Duodenal mucosa (tissue), 2 donors: ENCODE results near the gene MUC21.
"Not testable (repeated sequence)": the region's sequence is repeated elsewhere in the genome, so short reads cannot be mapped to it uniquely, and the experiment has no call there.

ENCODE experiments used
- H3K27ac ChIP-seq: one replicate; pipeline ENCODE4 v1.7.0; 2013; ENCODE audit warnings: low read depth, low read length
- H3K27me3 ChIP-seq, 2 donors: one replicate each; pipeline ENCODE4 v1.7.0; 2013; ENCODE audit warnings: low read length in 2 of 2, control low read depth in 1 of 2; ENCODE audit not compliant: insufficient read depth in 2 of 2, control insufficient read depth in 1 of 2
- H3K36me3 ChIP-seq, 2 donors: one replicate each; pipeline ENCODE4 v1.7.0; 2013; ENCODE audit warnings: low read length in 2 of 2, control low read depth in 1 of 2; ENCODE audit not compliant: insufficient read depth in 2 of 2, control insufficient read depth in 1 of 2
- H3K4me1 ChIP-seq, 2 donors: one replicate each; pipeline ENCODE4 v1.7.0; 2013; ENCODE audit warnings: low read length in 2 of 2, control low read depth in 1 of 2; ENCODE audit not compliant: insufficient read depth in 2 of 2, control insufficient read depth in 1 of 2
- H3K4me3 ChIP-seq, 2 donors: one replicate each; pipeline ENCODE4 v1.7.0; 2013; ENCODE audit warnings: low read length in 2 of 2, low read depth in 1 of 2
- H3K9ac ChIP-seq, 2 donors: one replicate each; pipeline ENCODE4 v1.7.0; 2013; ENCODE audit warnings: low read length in 2 of 2, low read depth in 1 of 2
- H3K9me3 ChIP-seq, 2 donors: one replicate each; pipeline ENCODE4 v1.7.0; 2013; ENCODE audit warnings: low read length in 2 of 2, control low read depth in 1 of 2; ENCODE audit not compliant: control insufficient read depth in 1 of 2

MUC21 gene

DNA sequence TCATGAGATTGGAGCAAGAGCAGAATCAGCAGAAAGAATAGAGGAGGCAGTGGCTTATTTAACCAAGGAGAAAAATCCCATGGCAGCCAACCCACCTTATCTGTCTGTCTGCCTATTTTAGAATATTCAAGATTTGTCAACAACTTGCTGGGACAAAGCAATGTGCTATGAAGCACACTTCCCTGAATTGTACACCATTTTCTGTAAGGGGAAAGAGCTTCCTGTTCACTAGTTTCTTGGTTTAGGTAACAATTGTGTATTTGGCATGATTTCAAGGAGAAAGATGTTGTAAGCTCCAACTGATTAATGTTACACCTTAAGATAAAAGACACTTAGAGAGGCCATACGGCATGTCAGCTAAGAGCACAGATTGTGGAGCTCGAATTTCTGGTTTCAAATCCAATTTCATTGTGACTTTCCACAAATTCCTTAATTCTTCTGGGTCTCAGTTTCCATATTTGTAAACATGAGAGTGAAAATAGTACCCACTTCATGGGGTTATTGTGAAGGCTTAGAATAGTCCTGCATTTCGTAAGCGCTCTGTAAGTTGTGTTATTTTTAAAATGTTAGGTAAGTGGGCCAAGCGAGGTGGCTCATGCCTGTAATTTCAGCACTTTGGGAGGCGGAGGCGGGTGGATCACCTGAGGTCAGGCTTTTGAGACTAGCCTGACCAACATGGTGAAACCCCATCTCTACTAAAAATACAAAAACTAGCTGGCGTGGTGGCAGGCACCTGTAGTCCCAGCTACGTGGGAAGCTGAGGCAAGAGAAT lies 21.9 kb downstream of the MUC21 start:
- Histone ChIP-seq H3K27me3 (peaks cover 0 to 5% of the 10 kb centered on the region in 2 donors), H3K4me3 (no peak overlapping the region), H3K27ac (no peak overlapping the region), H3K36me3 (no peaks in the 10 kb centered on the region), H3K4me1 (no peaks in the 10 kb centered on the region), H3K9me3 (no peaks in the 10 kb centered on the region), H3K9ac (no peak overlapping the region)

DNA sequence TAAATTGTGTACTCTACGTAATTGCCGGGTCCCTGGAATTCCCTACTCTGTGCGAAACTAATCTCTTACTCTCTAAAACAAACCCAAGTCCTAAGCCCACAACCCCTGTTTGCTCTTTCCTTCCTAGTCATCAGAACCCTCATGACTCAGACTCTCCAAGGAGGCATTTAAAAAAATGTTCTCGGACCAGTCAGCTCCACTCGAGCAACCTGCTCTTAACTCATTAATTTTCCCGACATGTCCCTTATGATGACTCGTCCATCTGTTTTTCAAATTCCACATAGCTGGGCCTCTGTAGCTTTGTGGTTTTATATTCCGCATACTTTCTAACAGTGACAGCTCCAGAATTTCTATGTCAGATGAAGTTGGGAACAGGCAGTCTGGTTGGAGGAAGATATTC lies 24.2 kb downstream of the MUC21 start:
- no peaks in the 10 kb centered on the region for H3K9me3 ChIP-seq
- no peaks in the 10 kb centered on the region for H3K4me1 ChIP-seq
- no peak overlapping the region for H3K9ac ChIP-seq
- no peak overlapping the region for H3K27ac ChIP-seq
- H3K4me3 ChIP-seq: no peak overlapping the region
- peaks cover 0 to 5% of the 10 kb centered on the region in 2 donors for H3K27me3 ChIP-seq
- no peaks in the 10 kb centered on the region for H3K36me3 ChIP-seq

DNA sequence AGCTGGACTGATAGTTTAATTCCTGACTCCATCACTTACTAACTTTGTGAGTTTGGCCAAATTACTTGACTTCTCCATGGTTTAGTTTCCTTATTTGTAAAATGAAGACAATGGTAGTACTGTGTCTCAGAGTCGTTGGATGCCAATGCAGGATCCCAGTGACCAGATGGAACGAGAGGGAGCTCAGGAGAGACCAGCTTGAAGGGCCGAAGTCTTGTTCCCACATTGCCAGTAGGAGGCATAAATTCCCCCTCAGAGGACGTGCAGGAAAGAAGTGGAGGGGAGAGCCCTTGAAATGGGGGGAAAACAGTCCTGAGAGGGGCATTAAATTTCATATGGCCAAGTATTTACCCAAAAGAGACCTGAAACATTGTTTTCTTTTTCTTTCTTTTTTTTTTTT lies 24.6 kb downstream of the MUC21 start:
- Histone ChIP-seq H3K4me1 (no peaks in the 10 kb centered on the region), H3K9ac (no peak overlapping the region), H3K36me3 (no peaks in the 10 kb centered on the region), H3K4me3 (no peak overlapping the region), H3K27me3 (peaks cover 0 to 5% of the 10 kb centered on the region in 2 donors), H3K9me3 (no peaks in the 10 kb centered on the region), H3K27ac (no peak overlapping the region)

- H3K9ac ChIP-seq: no peak overlapping the region
- no peak overlapping the region for H3K4me3 ChIP-seq
- no peaks in the 10 kb centered on the region for H3K4me1 ChIP-seq
- H3K9me3 ChIP-seq: no peaks in the 10 kb centered on the region
- no peaks in the 10 kb centered on the region for H3K36me3 ChIP-seq
- H3K27me3 ChIP-seq: peaks cover 0 to 5% of the 10 kb centered on the region in 2 donors
- no peak overlapping the region for H3K27ac ChIP-seq
Measured at GRCh38 chr6:31009731-31010130, 26.2 kb downstream of the MUC21 start.

- H3K4me1 ChIP-seq: no peaks in the 10 kb centered on the region
- no peaks in the 10 kb centered on the region for H3K36me3 ChIP-seq
- H3K27me3 ChIP-seq: peaks cover 0 to 5% of the 10 kb centered on the region in 2 donors
- no peak within 1 kb of the TSS for H3K27ac ChIP-seq
- H3K4me3 ChIP-seq: no peak within 1 kb of the TSS
- peaks cover 0 to 1% of the 10 kb centered on the region in 2 donors for H3K9me3 ChIP-seq
- no peak within 1 kb of the TSS for H3K9ac ChIP-seq
Measured at GRCh38 chr6:31010393-31011060, 27.0 kb downstream of the MUC21 start, which contains the start of gene MUC22. Gene MUC22 (plus strand): TSS chr6:31010474. CDS start chr6:31010707, 233 bp downstream.

DNA sequence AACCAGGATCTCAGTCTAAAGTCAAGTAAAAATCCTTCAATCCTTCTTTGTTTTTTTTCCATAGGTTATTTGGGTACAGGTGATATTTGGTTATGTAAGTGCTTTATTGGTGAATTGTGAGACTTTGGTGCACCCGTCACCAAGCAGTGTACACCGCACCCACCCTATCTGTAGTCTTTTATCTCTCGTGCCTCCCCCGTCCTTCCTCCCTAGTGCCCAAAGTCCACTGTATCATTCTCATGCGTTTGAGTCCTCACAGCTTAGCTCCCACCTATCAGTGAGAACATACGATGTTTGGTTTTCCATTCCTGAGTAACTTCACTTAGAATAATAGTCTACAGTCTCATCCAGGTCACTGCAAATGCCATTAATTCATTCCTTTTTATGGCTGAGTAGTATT lies 27.6 kb downstream of the MUC21 start:
- H3K27ac ChIP-seq: no peak overlapping the region
- H3K36me3 ChIP-seq: no peaks in the 10 kb centered on the region
- peaks cover 0 to 4% of the 10 kb centered on the region in 2 donors for H3K9me3 ChIP-seq
- H3K27me3 ChIP-seq: peaks cover 0 to 5% of the 10 kb centered on the region in 2 donors
- H3K9ac ChIP-seq: no peak overlapping the region
- H3K4me1 ChIP-seq: no peaks in the 10 kb centered on the region
- H3K4me3 ChIP-seq: no peak overlapping the region

- peaks cover 0 to 6% of the 10 kb centered on the region in 2 donors for H3K4me1 ChIP-seq
- H3K36me3 ChIP-seq: no peaks in the 10 kb centered on the region
- H3K9ac ChIP-seq: no peak overlapping the region
- no peak overlapping the region for H3K27ac ChIP-seq
- peaks cover 0 to 4% of the 10 kb centered on the region in 2 donors for H3K9me3 ChIP-seq
- H3K4me3 ChIP-seq: no peak overlapping the region
- no peaks in the 10 kb centered on the region for H3K27me3 ChIP-seq
Measured at GRCh38 chr6:31016659-31017299, 33.3 kb downstream of the MUC21 start.

DNA sequence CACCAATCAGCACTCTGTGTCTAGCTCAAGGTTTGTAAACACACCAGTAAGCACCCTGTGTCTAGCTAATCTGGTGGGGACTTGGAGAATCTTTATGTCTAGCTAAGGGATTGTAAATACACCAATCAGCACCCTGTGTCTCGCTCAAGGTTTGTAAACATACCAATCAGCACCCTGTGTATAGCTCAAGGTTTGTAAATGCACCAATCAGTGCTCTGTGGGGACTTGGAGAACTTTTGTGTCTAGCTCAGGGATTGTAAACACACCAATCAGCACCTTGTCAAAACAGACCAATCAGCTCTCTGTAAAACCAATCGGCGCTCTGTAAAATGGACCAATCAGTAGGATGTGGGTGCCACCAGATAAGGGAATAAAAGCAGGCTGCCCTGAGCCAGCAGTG lies 33.9 kb downstream of the MUC21 start:
- H3K27ac ChIP-seq, H3K27me3 ChIP-seq, H3K9ac ChIP-seq, H3K4me1 ChIP-seq, H3K9me3 ChIP-seq, H3K36me3 ChIP-seq, H3K4me3 ChIP-seq: not testable (repeated sequence)

DNA sequence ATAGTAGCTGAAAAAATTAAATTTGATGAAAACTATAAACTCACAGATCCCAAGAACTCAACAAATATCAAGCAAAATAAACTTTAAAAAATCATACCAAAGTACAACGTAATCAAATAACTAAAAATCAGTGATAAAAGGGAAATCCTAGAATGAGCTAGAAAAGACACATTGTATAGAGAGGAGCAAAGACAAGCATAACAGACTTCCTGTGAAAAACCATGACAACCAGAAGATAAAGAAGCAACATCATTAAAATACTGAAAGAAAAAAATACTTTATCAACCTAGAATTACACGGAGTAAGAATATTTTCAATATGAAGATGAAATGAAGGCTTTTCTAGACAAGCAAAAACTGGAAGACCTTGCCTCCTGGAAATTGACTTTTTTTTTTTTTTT lies 36.5 kb downstream of the MUC21 start:
- peaks cover 0 to 4% of the 10 kb centered on the region in 2 donors for H3K9me3 ChIP-seq
- no peak overlapping the region for H3K9ac ChIP-seq
- H3K4me3 ChIP-seq: no peak overlapping the region
- H3K27ac ChIP-seq: no peak overlapping the region
- H3K36me3 ChIP-seq: no peaks in the 10 kb centered on the region
- peaks cover 0 to 6% of the 10 kb centered on the region in 2 donors for H3K4me1 ChIP-seq
- H3K27me3 ChIP-seq: no peaks in the 10 kb centered on the region

DNA sequence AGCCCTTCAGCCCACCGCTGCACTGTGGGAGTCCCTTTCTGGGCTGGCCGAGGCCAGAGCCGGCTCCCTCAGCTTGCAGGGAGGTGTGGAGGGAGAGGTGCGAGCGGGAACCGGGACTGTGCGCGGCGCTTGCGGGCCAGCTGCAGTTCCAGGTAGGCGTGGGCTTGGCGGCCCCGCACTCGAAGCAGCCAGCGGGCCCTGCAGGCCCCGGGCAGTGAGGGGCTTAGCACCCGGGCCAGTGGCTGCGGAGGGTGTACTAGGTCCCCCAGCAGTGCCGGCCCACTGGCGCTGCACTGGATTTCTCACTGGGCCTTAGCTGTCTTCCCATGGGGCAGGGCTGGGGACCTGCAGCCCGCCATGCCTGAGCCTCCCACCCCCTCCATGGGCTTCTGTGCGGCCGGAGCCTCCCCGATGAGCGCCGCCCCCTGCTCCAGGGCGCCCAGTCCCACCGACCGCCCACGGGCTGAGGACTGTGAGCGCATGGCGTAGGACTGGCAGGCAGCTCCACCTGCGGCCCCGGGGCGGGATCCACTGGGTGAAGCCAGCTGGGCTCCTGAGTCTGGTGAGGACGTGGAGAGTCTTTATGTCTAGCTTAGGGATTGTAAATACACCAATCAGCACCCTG lies 37.2 kb downstream of the MUC21 start:
- H3K4me3 ChIP-seq, H3K9me3 ChIP-seq, H3K27ac ChIP-seq, H3K27me3 ChIP-seq, H3K36me3 ChIP-seq, H3K4me1 ChIP-seq, H3K9ac ChIP-seq: not testable (repeated sequence)
